GM10248 (cell line): ENCODE data around the gene DAGLA.

Experiments
- CTCF ChIA-PET: fragments of 300-600 bp; sonication (Branson Sonifier 250); formaldehyde crosslinking; extraction: SDS; loops from one replicate; lab custom pipeline; 2021; ENCODE audit warnings: antibody characterized with exemption; lab: Yijun Ruan, JAX
- POLR2A ChIA-PET: fragments of 350-650 bp; sonication (Branson Sonifier 250); formaldehyde crosslinking; extraction: SDS; loops from one replicate; lab custom pipeline; 2020; ENCODE audit warnings: antibody characterized with exemption; lab: Yijun Ruan, JAX
- DNase-seq: peaks from one replicate; pipeline ENCODE4 v3.0.0; 2012; ENCODE audit errors: extremely low spot score
- TF ChIP-seq, protein P1 (sequence below): IDR thresholded peaks from 2 replicates; pipeline ENCODE4 v1.5.1; 2012; ENCODE audit warnings: mild to moderate bottlenecking, low read depth; ENCODE audit errors: extremely low read depth, missing control alignments, control extremely low read depth

DAGLA gene

DNA sequence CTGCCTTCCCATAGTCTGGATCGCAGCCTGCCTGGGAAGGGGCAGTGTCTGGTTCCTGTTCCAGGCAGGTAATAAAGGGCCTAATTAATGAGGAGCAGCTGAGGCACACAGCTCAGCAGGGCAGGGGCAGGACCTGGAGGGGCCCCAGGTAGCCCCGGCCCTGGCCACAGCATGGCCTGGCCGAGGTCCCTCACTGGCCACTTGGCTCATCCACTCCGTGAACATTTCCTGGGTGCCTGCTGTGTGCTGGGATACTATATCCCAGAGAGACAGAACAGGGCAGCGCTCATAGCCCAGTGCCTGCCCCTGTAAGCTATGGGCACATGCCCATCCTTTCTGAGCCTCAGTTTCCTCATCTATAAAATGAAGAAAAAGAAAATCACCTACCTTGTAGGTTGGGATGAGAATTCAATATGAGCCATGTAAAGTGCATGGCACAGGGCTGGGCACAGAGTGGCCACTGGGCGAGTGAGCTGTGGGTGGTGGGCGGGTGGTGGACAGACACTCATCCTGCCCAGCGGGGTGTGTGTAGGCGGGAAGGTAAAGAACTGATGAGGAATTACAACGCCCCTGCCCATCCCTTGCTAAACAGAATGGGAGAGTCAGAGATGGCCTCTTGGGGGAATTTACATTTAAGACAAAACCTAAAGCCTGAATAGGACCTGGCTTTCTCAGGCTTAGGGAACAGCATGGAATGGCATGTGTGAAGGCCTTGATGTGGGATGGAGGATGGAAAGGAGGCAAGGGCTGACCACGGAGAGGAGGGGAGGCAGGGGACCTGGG, 81.4 kb downstream of the DAGLA start:
- TF ChIP-seq, protein P1, sequence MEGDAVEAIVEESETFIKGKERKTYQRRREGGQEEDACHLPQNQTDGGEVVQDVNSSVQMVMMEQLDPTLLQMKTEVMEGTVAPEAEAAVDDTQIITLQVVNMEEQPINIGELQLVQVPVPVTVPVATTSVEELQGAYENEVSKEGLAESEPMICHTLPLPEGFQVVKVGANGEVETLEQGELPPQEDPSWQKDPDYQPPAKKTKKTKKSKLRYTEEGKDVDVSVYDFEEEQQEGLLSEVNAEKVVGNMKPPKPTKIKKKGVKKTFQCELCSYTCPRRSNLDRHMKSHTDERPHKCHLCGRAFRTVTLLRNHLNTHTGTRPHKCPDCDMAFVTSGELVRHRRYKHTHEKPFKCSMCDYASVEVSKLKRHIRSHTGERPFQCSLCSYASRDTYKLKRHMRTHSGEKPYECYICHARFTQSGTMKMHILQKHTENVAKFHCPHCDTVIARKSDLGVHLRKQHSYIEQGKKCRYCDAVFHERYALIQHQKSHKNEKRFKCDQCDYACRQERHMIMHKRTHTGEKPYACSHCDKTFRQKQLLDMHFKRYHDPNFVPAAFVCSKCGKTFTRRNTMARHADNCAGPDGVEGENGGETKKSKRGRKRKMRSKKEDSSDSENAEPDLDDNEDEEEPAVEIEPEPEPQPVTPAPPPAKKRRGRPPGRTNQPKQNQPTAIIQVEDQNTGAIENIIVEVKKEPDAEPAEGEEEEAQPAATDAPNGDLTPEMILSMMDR, result no peak
- CTCF ChIA-PET, result interaction anchor here (1.1 to 1.8 kb wide), 2 partner anchors 28 to 36 kb away, joined by 3 to 6 read pairs; no protein-coding TSS in a partner anchor
- no peak for DNase-seq
- POLR2A ChIA-PET, result no interaction called here

DNA sequence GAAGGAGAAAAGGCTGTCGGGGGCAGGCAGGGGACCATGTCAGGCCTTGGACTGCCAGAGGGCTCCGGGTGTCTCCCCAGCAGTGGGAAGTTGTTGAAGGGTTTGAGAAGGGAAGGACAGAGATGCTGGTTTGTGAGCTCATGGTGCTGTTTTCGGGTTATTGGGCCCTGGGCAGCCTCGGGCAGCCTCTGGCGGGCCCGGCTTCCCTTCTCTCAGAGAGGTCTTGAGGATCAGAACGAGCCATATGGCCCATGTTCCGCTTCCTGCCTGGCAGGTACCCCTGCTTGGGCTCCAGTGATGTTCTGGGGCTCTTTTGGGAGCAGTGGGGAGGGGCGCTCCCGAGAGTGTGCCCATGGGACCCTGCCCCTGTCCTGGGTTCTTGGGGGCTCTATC, 82.0 kb downstream of the DAGLA start:
- POLR2A ChIA-PET, result no interaction called here
- CTCF ChIA-PET, result interaction anchor here (1.1 to 1.8 kb wide), 3 partner anchors 11 to 35 kb away, joined by 3 to 6 read pairs (median 3); no protein-coding TSS in a partner anchor
- no peak for DNase-seq
- TF ChIP-seq, protein P1, result no peak

DNA sequence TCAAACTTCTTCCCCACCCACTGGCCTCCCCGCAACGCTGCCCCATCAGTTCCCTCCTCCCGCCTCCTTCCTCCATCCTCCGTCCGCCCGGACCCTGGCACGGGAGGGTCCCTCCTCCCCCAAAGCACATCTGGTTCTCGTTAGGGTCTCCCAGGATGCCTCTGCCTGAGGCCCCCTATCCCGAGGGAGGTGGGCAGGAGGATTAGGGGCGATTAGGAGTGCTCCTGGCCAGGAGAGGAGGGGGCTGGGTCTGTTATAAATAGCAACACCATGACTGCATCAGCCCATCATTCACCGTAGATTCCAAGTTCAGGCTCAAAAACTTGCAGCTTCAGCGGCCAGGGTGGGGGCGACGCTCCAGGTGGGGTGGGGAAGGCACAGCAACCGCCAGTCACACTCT, 82.6 kb downstream of the DAGLA start:
- ChIA-PET CTCF (interaction anchor here (1.7 to 1.8 kb wide), 2 partner anchors 12 to 29 kb away, joined by 3 to 6 read pairs; no protein-coding TSS in a partner anchor), POLR2A (no interaction called here)
- TF ChIP-seq, protein P1, result no peak
- DNase-seq, result no peak

DNA sequence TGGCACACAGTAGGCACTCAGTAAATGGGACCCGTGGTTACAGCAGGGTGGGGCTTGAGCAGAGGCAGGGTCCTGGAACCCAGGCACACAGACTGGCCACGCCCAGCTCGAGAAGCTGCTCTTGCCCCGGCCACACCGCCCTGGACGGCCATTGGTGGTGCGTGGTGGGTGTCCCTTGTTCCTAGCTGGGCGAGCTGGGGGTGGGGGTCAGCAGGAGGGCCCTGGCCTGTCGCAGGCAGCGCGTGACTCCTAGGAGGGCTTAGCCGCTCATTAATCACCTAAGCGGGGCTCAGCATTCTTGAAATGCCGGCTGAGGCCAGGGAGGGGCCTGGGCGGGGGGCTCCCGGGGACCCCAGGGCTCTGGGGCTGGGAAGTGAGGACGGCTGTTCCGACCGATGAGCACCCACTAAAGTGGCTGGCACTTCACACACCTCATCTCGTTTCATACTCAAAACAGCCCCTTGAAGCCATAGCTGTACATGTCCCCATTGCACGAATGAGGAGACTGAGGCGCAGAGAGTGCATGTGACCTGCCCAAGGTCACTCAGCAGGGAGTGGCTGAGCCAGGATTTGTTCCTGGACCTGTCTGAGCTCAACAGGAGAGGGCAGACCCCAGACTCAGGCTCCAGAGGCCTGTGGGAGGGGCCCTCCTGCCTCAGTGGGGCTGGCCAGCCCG, 83.9 kb downstream of the DAGLA start:
- TF ChIP-seq, protein P1, result no peak
- ChIA-PET POLR2A (no interaction called here), CTCF (interaction anchor here (1.0 to 2.4 kb wide), 4 partner anchors 13 to 31 kb away, joined by 3 to 10 read pairs (median 4); no protein-coding TSS in a partner anchor)
- DNase-seq, result no peak

DNA sequence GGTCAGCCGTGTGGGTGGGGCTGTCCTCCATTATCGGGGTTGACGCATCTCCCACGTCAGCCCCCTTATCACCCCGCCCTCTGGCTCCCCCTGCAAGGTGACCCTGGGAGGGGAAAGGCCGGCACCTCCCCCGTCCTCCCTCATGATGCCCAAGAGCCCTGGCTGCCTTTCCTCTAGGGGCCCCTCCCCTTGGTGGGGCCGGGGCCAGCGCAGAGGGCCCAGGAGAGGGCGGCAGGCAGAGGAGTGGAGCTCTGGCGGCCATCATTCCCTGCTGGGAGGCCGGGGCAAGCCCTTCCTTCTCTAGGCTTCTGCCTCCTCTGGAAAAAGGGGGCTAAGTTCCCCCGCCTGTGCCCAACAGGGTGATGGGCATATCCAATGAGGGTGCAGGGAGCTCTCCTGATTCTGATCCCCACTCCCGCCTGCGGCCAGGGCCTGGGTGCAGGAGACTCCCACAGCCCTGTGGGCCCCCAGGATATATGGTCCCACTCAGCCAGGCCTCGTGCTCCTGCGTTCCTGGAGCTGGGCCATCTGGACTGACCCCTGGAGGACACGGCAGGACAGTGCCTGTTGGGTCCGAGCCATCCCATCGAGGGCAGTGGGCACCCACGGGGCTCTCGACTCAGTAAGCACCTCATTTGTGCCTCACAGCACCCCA, 84.5 kb downstream of the DAGLA start:
- no peak for DNase-seq
- TF ChIP-seq, protein P1, result no peak
- ChIA-PET CTCF (interaction anchor here (1.0 to 2.6 kb wide), 4 partner anchors 15 to 31 kb away, joined by 3 to 10 read pairs (median 6); no protein-coding TSS in a partner anchor), POLR2A (no interaction called here)

DNA sequence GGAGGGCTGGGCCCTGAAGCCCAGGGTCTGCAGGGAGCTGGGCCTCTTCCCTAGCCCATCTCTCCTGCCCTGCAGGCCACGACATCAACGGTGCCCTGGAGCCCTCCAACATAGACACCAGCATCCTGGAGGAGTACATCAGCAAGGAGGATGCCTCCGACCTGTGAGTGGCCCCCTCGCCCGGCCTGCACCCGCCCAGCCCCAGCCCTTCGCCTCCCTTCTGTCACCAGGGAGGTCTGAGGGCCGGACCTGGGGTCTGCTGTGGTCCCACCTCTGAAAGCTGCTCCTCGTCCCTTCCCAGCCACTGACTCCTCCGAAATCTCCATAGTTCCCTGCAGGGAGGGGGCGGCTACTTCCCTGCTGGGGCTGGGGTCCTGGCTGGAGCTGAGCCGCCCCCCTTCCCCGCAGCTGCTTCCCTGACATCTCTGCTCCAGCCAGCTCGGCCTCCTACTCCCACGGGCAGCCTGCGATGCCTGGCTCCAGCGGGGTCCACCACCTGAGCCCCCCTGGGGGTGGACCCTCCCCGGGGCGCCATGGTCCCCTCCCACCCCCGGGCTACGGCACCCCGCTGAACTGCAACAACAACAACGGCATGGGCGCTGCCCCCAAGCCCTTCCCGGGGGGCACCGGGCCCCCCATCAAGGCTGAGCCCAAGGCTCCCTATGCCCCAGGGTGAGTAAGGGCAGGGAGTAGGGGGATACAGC, 85.5 kb downstream of the DAGLA start:
- POLR2A ChIA-PET, result no interaction called here
- CTCF ChIA-PET, result interaction anchor here (0.6 to 2.6 kb wide), 4 partner anchors 12 to 18 kb away, joined by 3 to 10 read pairs (median 7); no protein-coding TSS in a partner anchor
- no peak for DNase-seq
- TF ChIP-seq, protein P1, result no peak
